HepG2 (cell line): ENCODE measurements around the gene FGD5. TPM values are rescaled to one million over a fixed set of nuclear protein-coding genes. Genes with fewer than 3 reads are reported as not detected.

ENCODE experiments used
- ATAC-seq: fragments of 200-7000 bp; cut with Tn5 transposase; 3 replicates; pipeline ENCODE4 v1.9.1; 2020; ENCODE audit warnings: mild to moderate bottlenecking, moderate library complexity
- BruUV-seq: library from RNA; stranded (reverse); fragments of 400-500 nt; replicated peaks from 2 replicates; lab custom pipeline; 2021; lab: Mats Ljungman, UMichigan
- CTCF ChIA-PET: fragments of 300-600 bp; formaldehyde crosslinking; extraction: SDS; loops from one replicate; lab custom pipeline; 2021; ENCODE audit warnings: low total read pairs, inconsistent platforms, low intra/inter-chr PET ratio; lab: Yijun Ruan, JAX
- POLR2A ChIA-PET: fragments of 350-600 bp; sonication (Branson Sonifier 250); formaldehyde crosslinking; loops from one replicate; lab custom pipeline; 2020; ENCODE audit warnings: antibody characterized with exemption, inconsistent platforms; lab: Yijun Ruan, JAX
- DNase-seq: peaks from one replicate; pipeline ENCODE4 v3.0.0-alpha.2; 2015; ENCODE audit warnings: low spot score
- FAIRE-seq: peaks from 3 replicates; lab custom pipeline; 2011; peaks lifted over from hg19 to GRCh38; lab: Jason Lieb, UNC
- H2AFZ ChIP-seq: one replicate; pipeline ENCODE4 v1.6.1; 2011; ENCODE audit warnings: low read length, inconsistent platforms
- H3K27ac ChIP-seq: fragments of 300-600 bp; 3 replicates; pipeline ENCODE4 v1.8.0; 2011; ENCODE audit warnings: mixed run types, mild to moderate bottlenecking, mixed read lengths, low read length, inconsistent platforms; ENCODE audit not compliant: insufficient read depth; ENCODE audit errors: extremely low read length
- H3K27me3 ChIP-seq, 2 experiments: fragments of 200-600 bp in 1 of 2; 2 replicates in 1 of 2; 3 replicates in 1 of 2; pipeline versions ENCODE4 v1.6.0 to v1.8.0; 2011; ENCODE audit warnings: low read length in 2 of 2, mild to moderate bottlenecking in 2 of 2, moderate library complexity in 2 of 2, inconsistent platforms in 1 of 2; ENCODE audit not compliant: insufficient read depth in 2 of 2, control insufficient read depth in 1 of 2
- H3K36me3 ChIP-seq, 2 experiments: fragments of 200-600 bp in 1 of 2; replicated peaks in 1 of 2; 2 replicates in 1 of 2; 3 replicates in 1 of 2; pipeline versions ENCODE4 v1.5.1 to v1.8.0; 2011; ENCODE audit warnings: low read length in 2 of 2, inconsistent platforms in 1 of 2; ENCODE audit not compliant: insufficient read depth in 2 of 2, control insufficient read depth in 1 of 2
- H3K4me1 ChIP-seq: 2 replicates; pipeline ENCODE4 v1.5.1; 2012; ENCODE audit warnings: low read length, inconsistent platforms; ENCODE audit not compliant: insufficient read depth
- H3K4me2 ChIP-seq: 2 replicates; pipeline ENCODE4 v1.6.0; 2011; ENCODE audit warnings: low read depth, low read length, inconsistent platforms
- H3K4me3 ChIP-seq, 3 experiments: fragments of 200-600 bp in 1 of 3; sonication (generic), shearing (Covaris generic) in 1 of 3; replicated peaks in 1 of 3; 2 replicates each; pipeline ENCODE4 v1.5.1; 2011 to 2016; ENCODE audit warnings: low read length in 3 of 3, inconsistent platforms in 2 of 3, low read depth in 2 of 3, mild to moderate bottlenecking in 2 of 3, control low read depth in 1 of 3, mixed read lengths in 1 of 3; ENCODE audit not compliant: insufficient read depth in 1 of 3
- H3K79me2 ChIP-seq: one replicate; pipeline ENCODE4 v1.6.1; 2011; ENCODE audit warnings: low read length, inconsistent platforms; ENCODE audit not compliant: insufficient read depth
- H3K9ac ChIP-seq: 2 replicates; pipeline ENCODE4 v1.6.0; 2011; ENCODE audit warnings: mild to moderate bottlenecking, low read depth, low read length, inconsistent platforms; ENCODE audit not compliant: insufficient read depth
- H3K9me3 ChIP-seq: 2 replicates; pipeline ENCODE4 v1.5.1; 2012; ENCODE audit warnings: mild to moderate bottlenecking, low read length
- H4K20me1 ChIP-seq: 2 replicates; pipeline ENCODE4 v1.6.0; 2011; ENCODE audit warnings: inconsistent platforms, mild to moderate bottlenecking, low read length, moderate library complexity; ENCODE audit not compliant: insufficient read depth
- CSRNP2 ChIP-seq: sonication (generic); formaldehyde crosslinking; conservative IDR thresholded peaks from 2 replicates; pipeline ENCODE4 v1.8.0; 2022; ENCODE audit warnings: low read depth, missing genetic modification reagents
- RARG ChIP-seq: sonication (generic); formaldehyde crosslinking; IDR thresholded peaks from 2 replicates; pipeline ENCODE4 v1.4.0; 2020; ENCODE audit warnings: low read depth, mild to moderate bottlenecking, missing genetic modification reagents
- ZNF44 ChIP-seq: sonication (generic); formaldehyde crosslinking; IDR thresholded peaks from 2 replicates; pipeline ENCODE4 v1.5.1; 2020; ENCODE audit warnings: mild to moderate bottlenecking, missing genetic modification reagents
- WGBS: methylation state at CpG from one replicate; pipeline ENCODE4 v1.1.6; 2017; ENCODE audit warnings: low lambda C conversion rate; 5-methylcytosine and 5-hydroxymethylcytosine counted together
- in situ Hi-C: cut with HindIII; loops from 2 replicates; pipeline ENCODE4 v1.10.0; 2017; ENCODE audit warnings: low pct_unique_long_range_greater_than_20kb; ENCODE audit not compliant: extremely low pct_ligation_motif_present
- intact Hi-C: fragments of 100-400 bp; cut with micrococcal nuclease; formaldehyde crosslinking; loops from one replicate; pipeline ENCODE4 v1.10.0; 2022; ENCODE audit not compliant: unreplicated experiment
- polyA plus RNA-seq, 8 experiments: library from polyadenylated mRNA; depleted of rRNA in 3 of 8; stranded (reverse) in 7 of 8; unstranded in 1 of 8; fragments of >200 nt; fragmentation: Illumina TruSeq in 4 of 8; extraction: Trizol in 4 of 8; gene quantifications; 2 replicates each; pipeline versions ENCODE4 v1.2.1 to v1.2.3, GENCODE V29; 2011 to 2016; ENCODE audit warnings: low read depth in 4 of 8, missing spikeins in 1 of 8, mixed read lengths in 1 of 8; ENCODE audit not compliant: insufficient read depth in 1 of 8
- total RNA-seq, 5 experiments: library from RNA; depleted of rRNA; stranded (reverse); fragments of >200 nt; fragmentation: Illumina TruSeq; extraction: Trizol; gene quantifications; 2 replicates each; pipeline ENCODE4 v1.2.3, GENCODE V29; 2016; ENCODE audit warnings: low read depth in 1 of 5

Gene FGD5
- total and polyA plus RNA-seq, 2 of the 13 experiments (the other 11 are each of a cell fraction or from before 2014, with no cell fraction given) = 0.17 TPM; not detected in 1

- POLR2A ChIA-PET = no interaction called here
- Histone ChIP-seq H3K27ac (no peak overlapping the region), H3K27me3 (peaks cover 5 to 29% of the 10 kb centered on the region in 2 experiments), H4K20me1 (no peaks in the 10 kb centered on the region), H3K9me3 (no peaks in the 10 kb centered on the region), H2AFZ (no peak overlapping the region)
- 89% methylated on average over 3 of the region's 3 CpGs for WGBS
- no peak for FAIRE-seq
- BruUV-seq = no TSS peak
- TF ChIP-seq ZNF44 (CRISPR knock-in tag) = no peak
- TF ChIP-seq, all 625 proteins: peak for 0
- no peak overlapping the region for H3K4me2 ChIP-seq
- no peak overlapping the region for H3K9ac ChIP-seq
- peaks cover 13% of the 10 kb centered on the region for H3K4me1 ChIP-seq
- H3K36me3 ChIP-seq = no peaks in the 10 kb centered on the region
- in situ Hi-C loops = no loop called here
- H3K79me2 ChIP-seq = no peaks in the 10 kb centered on the region
- CTCF ChIA-PET = no interaction called here
- H3K4me3 ChIP-seq = no peak overlapping the region
- DNase-seq = no peak
- ATAC-seq = no peak
- intact Hi-C loops = no loop called here
These were observed 67.3 kb downstream of the FGD5 start for GRCh38 chr3:14886101-14886500.

- H3K4me2 ChIP-seq = no peak overlapping the region
- no peak overlapping the region for H2AFZ ChIP-seq
- no TSS peak for BruUV-seq
- H3K27ac ChIP-seq = no peak overlapping the region
- ChIA-PET POLR2A (no interaction called here), CTCF (no interaction called here)
- intact Hi-C loops = no loop called here
- H3K9ac ChIP-seq = no peak overlapping the region
- peaks cover 4 to 36% of the 10 kb centered on the region in 2 experiments for H3K27me3 ChIP-seq
- H4K20me1 ChIP-seq = no peaks in the 10 kb centered on the region
- no peak for ATAC-seq
- no peak for DNase-seq
- no peak for FAIRE-seq
- H3K9me3 ChIP-seq = no peaks in the 10 kb centered on the region
- TF ChIP-seq RARG (CRISPR knock-in tag) (no peak), CSRNP2 (CRISPR knock-in tag) (no peak)
- TF ChIP-seq, all 625 proteins: peak for 0
- Histone ChIP-seq H3K79me2 (no peaks in the 10 kb centered on the region), H3K4me3 (no peak overlapping the region), H3K4me1 (peaks cover 13% of the 10 kb centered on the region), H3K36me3 (no peaks in the 10 kb centered on the region)
- WGBS = 17% methylated on average over 7 of the region's 7 CpGs
- in situ Hi-C loops = no loop called here
These were observed 70.4 kb downstream of the FGD5 start for GRCh38 chr3:14889205-14889604.
